GM23338 (cell line): Measurements from ENCODE around the gene NID2.

ENCODE experiments used
- EZH2 ChIP-seq: fragments of 200-600 bp; sonication (generic); IDR thresholded peaks from one replicate; pipeline ENCODE4 v1.8.0; 2017; ENCODE audit warnings: antibody characterized with exemption, mild to moderate bottlenecking, low read depth; ENCODE audit not compliant: unreplicated experiment
- NANOG ChIP-seq: IDR thresholded peaks from 2 replicates; pipeline ENCODE4 v1.6.1; 2016; ENCODE audit warnings: antibody characterized with exemption, borderline replicate concordance
- POLR2AphosphoS5 ChIP-seq: IDR thresholded peaks from 2 replicates; pipeline ENCODE4 v1.6.1; 2016; ENCODE audit warnings: antibody characterized with exemption, low read depth
- STAT1 ChIP-seq: IDR thresholded peaks from one replicate; pipeline ENCODE4 v1.6.1; 2016; ENCODE audit warnings: antibody characterized with exemption; ENCODE audit not compliant: unreplicated experiment
- TF ChIP-seq, protein P1 (sequence below), 2 experiments: fragments of 200-600 bp in 1 of 2; sonication (generic) in 1 of 2; conservative IDR thresholded peaks; 2 replicates each; pipeline versions ENCODE4 v1.5.1 to v1.6.1; 2016 to 2017; ENCODE audit warnings: antibody characterized with exemption in 2 of 2, low read depth in 2 of 2, mild to moderate bottlenecking in 2 of 2, moderate library complexity in 1 of 2
- TF ChIP-seq, protein P2 (sequence below): IDR thresholded peaks from one replicate; pipeline ENCODE4 v1.6.1; 2018; ENCODE audit warnings: antibody characterized with exemption; ENCODE audit not compliant: unreplicated experiment

DNA sequence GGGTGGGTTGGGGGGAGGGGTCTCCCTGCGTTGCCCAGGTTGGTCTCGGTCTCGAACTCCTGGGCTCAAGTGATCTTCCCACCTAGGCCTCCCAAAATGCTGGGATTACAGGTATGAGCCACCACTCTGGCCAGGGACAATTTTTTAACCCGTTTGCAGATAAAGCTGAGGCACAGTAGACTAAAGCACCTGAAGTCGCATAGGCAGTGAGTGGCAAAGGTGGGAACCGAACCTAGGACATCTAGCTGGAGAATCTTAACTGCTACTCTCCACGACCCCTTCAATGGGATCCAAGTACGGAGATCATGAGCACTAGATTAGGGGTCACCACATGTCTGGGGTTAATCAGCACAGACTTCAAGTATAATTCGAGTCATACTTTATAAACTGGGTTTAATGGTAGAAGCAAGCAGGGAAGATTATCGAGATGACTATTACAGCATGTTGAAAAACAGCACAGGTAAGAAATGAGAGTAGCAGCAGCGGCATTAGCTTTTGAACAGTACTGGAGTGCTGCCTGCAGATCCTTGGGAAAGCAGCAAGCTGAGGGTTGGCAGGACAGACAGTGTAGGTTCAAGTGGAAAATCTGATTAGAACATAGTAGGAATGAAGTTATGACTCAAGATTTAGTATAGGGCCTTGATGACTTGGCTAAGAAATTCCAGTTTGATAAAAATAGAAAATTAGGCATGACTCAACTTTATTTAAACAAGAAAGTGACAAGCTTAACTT lies 23.9 kb downstream of the NID2 start:
- TF ChIP-seq, protein P1, sequence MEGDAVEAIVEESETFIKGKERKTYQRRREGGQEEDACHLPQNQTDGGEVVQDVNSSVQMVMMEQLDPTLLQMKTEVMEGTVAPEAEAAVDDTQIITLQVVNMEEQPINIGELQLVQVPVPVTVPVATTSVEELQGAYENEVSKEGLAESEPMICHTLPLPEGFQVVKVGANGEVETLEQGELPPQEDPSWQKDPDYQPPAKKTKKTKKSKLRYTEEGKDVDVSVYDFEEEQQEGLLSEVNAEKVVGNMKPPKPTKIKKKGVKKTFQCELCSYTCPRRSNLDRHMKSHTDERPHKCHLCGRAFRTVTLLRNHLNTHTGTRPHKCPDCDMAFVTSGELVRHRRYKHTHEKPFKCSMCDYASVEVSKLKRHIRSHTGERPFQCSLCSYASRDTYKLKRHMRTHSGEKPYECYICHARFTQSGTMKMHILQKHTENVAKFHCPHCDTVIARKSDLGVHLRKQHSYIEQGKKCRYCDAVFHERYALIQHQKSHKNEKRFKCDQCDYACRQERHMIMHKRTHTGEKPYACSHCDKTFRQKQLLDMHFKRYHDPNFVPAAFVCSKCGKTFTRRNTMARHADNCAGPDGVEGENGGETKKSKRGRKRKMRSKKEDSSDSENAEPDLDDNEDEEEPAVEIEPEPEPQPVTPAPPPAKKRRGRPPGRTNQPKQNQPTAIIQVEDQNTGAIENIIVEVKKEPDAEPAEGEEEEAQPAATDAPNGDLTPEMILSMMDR (conservative IDR thresholded peaks at IDR 0.05; ENCODE audit: low read depth in 2 of 2), result no peak
- TF ChIP-seq EZH2 (no peak), POLR2AphosphoS5 (no peak), STAT1 (no peak), NANOG (no peak)
- TF ChIP-seq, protein P2, sequence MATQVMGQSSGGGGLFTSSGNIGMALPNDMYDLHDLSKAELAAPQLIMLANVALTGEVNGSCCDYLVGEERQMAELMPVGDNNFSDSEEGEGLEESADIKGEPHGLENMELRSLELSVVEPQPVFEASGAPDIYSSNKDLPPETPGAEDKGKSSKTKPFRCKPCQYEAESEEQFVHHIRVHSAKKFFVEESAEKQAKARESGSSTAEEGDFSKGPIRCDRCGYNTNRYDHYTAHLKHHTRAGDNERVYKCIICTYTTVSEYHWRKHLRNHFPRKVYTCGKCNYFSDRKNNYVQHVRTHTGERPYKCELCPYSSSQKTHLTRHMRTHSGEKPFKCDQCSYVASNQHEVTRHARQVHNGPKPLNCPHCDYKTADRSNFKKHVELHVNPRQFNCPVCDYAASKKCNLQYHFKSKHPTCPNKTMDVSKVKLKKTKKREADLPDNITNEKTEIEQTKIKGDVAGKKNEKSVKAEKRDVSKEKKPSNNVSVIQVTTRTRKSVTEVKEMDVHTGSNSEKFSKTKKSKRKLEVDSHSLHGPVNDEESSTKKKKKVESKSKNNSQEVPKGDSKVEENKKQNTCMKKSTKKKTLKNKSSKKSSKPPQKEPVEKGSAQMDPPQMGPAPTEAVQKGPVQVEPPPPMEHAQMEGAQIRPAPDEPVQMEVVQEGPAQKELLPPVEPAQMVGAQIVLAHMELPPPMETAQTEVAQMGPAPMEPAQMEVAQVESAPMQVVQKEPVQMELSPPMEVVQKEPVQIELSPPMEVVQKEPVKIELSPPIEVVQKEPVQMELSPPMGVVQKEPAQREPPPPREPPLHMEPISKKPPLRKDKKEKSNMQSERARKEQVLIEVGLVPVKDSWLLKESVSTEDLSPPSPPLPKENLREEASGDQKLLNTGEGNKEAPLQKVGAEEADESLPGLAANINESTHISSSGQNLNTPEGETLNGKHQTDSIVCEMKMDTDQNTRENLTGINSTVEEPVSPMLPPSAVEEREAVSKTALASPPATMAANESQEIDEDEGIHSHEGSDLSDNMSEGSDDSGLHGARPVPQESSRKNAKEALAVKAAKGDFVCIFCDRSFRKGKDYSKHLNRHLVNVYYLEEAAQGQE, result no peak
